ENCODE results near the gene PTCHD1. TPM values are rescaled to one million over a fixed set of nuclear protein-coding genes. Genes with fewer than 3 reads are reported as not detected.

PTCHD1 gene
- total and polyA plus RNA-seq, 12 donors, result under 0.01 to 0.28 (median 0.03) TPM; not detected in 2

- H3K4me1 ChIP-seq, result no peaks in the 10 kb centered on the region
- 62 to 69% methylated on average over 3 of the region's 3 CpGs for WGBS, 2 donors
- H3K27me3 ChIP-seq, result no peaks in the 10 kb centered on the region
- no peak overlapping the region for H3K4me3 ChIP-seq
- H3K27ac ChIP-seq, result no peak overlapping the region
- DNase-seq (no peak), ATAC-seq (no peak)
- intact Hi-C loops (cut with DNase I), result no loop called here
- no peaks in the 10 kb centered on the region for H3K9me3 ChIP-seq
- H3K36me3 ChIP-seq, result no peaks in the 10 kb centered on the region
- TF ChIP-seq CTCF (IDR thresholded peaks at IDR 0.05), result peak in 1 of 9 donors; percentile 17
Observed at GRCh38 chrX:23451266-23451665, 116.6 kb downstream of the PTCHD1 start.

Measured in heart right ventricle (tissue), 16 donors.